OCI-LY3 (cell line): Measurements from ENCODE around the gene AUTS2.

Experiments used
- H2AFZ ChIP-seq: fragments of 200-600, 300-600 bp; shearing (Covaris generic); 2 replicates; pipeline ENCODE4 v1.6.0; 2014; ENCODE audit warnings: antibody characterized with exemption, low read depth, low read length
- H3K27ac ChIP-seq: fragments of 200-600, 300-600 bp; sonication (generic); 2 replicates; pipeline ENCODE4 v1.5.1; 2014; ENCODE audit warnings: mild to moderate bottlenecking, low read length, moderate library complexity, mixed read lengths
- H3K27me3 ChIP-seq: fragments of 200-600, 300-600 bp; sonication (generic); 2 replicates; pipeline ENCODE4 v1.6.1; 2014; ENCODE audit warnings: low read depth, low read length, mixed read lengths
- H3K36me3 ChIP-seq: fragments of 200-600, 300-600 bp; sonication (generic); replicated peaks from 2 replicates; pipeline ENCODE3; 2014; ENCODE audit warnings: low read depth, low read length, mixed read lengths
- H3K4me1 ChIP-seq: fragments of 300-600, 200-600 bp; sonication (generic); 2 replicates; pipeline ENCODE4 v1.6.1; 2014; ENCODE audit warnings: low read length, mixed read lengths
- H3K4me2 ChIP-seq: fragments of 200-600, 300-600 bp; sonication (generic); 2 replicates; pipeline ENCODE4 v1.6.1; 2014; ENCODE audit warnings: low read length, mixed read lengths
- H3K4me3 ChIP-seq: fragments of 300-600, 200-600 bp; sonication (generic); 2 replicates; pipeline ENCODE4 v1.5.1; 2014; ENCODE audit warnings: antibody characterized with exemption, mild to moderate bottlenecking, low read length, moderate library complexity
- H3K79me2 ChIP-seq: fragments of 300-600, 200-600 bp; shearing (Covaris generic); 2 replicates; pipeline ENCODE4 v1.6.1; 2014; ENCODE audit warnings: mild to moderate bottlenecking, low read length, mixed read lengths
- H3K9ac ChIP-seq: fragments of 300-600, 200-600 bp; shearing (Covaris generic); 2 replicates; pipeline ENCODE4 v1.6.0; 2014; ENCODE audit warnings: mild to moderate bottlenecking, low read length, moderate library complexity
- H3K9me3 ChIP-seq: fragments of 200-600, 300-600 bp; shearing (Covaris generic); 2 replicates; pipeline ENCODE4 v1.6.1; 2014; ENCODE audit warnings: low read length, mixed read lengths; ENCODE audit not compliant: insufficient read depth
- H4K20me1 ChIP-seq: fragments of 200-600, 300-600 bp; sonication (generic); 2 replicates; pipeline ENCODE4 v1.6.1; 2016; ENCODE audit warnings: low read length, mixed read lengths; ENCODE audit not compliant: insufficient read depth
- CTCF ChIP-seq: fragments of 200-600, 300-600 bp; sonication (generic); IDR thresholded peaks from 2 replicates; pipeline ENCODE4 v1.5.1; 2014; ENCODE audit warnings: antibody characterized with exemption, low read length, low read depth
- EZH2phosphoT487 ChIP-seq: fragments of 200-600 bp; shearing (Covaris generic); IDR thresholded peaks from 2 replicates; pipeline ENCODE4 v1.6.1; 2018; ENCODE audit warnings: antibody characterized with exemption, mixed run types, low read depth

AUTS2 gene

GRCh38 chr7:70583965-70584883 is 985.9 kb downstream of the AUTS2 start:
- H4K20me1 ChIP-seq, result no peaks in the 10 kb centered on the region
- no peak overlapping the region for H3K27ac ChIP-seq
- H3K4me2 ChIP-seq, result no peak overlapping the region
- H3K36me3 ChIP-seq, result no peaks in the 10 kb centered on the region
- no peak for TF ChIP-seq CTCF
- no peak for TF ChIP-seq EZH2phosphoT487
- no peaks in the 10 kb centered on the region for H3K79me2 ChIP-seq
- H3K9me3 ChIP-seq, result no peaks in the 10 kb centered on the region
- H3K4me3 ChIP-seq, result no peak overlapping the region
- no peak overlapping the region for H2AFZ ChIP-seq
- H3K4me1 ChIP-seq, result no peaks in the 10 kb centered on the region
- H3K27me3 ChIP-seq, result no peaks in the 10 kb centered on the region
- H3K9ac ChIP-seq, result no peak overlapping the region

GRCh38 chr7:70585071-70585470 is 986.8 kb downstream of the AUTS2 start:
- TF ChIP-seq EZH2phosphoT487 (no peak), CTCF (no peak)
- Histone ChIP-seq H3K4me2 (no peak overlapping the region), H3K4me1 (no peaks in the 10 kb centered on the region), H3K36me3 (no peaks in the 10 kb centered on the region), H3K9me3 (no peaks in the 10 kb centered on the region), H3K27me3 (no peaks in the 10 kb centered on the region), H3K79me2 (no peaks in the 10 kb centered on the region), H2AFZ (no peak overlapping the region), H4K20me1 (no peaks in the 10 kb centered on the region), H3K27ac (no peak overlapping the region), H3K4me3 (no peak overlapping the region), H3K9ac (no peak overlapping the region)

DNA sequence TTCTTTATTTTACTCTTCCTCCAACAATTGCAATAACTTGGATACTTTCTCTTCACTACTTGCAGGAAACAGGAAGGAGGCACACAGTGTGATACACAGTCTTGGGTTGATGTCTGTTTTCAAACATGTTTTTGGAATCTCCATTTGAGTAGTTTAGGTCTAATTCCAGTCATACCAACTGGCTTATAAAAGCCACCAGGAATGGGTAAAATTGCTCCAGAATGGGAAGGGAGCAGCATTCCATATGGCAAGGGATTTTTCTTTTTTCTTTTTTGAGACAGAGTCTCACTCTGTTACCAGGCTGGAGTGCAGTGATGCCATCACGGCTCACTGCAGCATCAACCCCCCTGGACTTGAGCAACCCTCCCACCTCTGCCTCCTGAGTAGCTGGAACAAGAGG is 988.5 kb downstream of the AUTS2 start:
- H4K20me1 ChIP-seq, result no peaks in the 10 kb centered on the region
- no peak overlapping the region for H3K4me2 ChIP-seq

More for the DNA sequence above, 988.5 kb downstream of the AUTS2 start:
- Histone ChIP-seq H3K27ac (no peak overlapping the region), H3K9ac (no peak overlapping the region), H3K4me1 (no peaks in the 10 kb centered on the region), H2AFZ (no peak overlapping the region), H3K4me3 (no peak overlapping the region), H3K79me2 (no peaks in the 10 kb centered on the region), H3K27me3 (no peaks in the 10 kb centered on the region), H3K9me3 (no peaks in the 10 kb centered on the region), H3K36me3 (no peaks in the 10 kb centered on the region)
- TF ChIP-seq EZH2phosphoT487, result no peak
- TF ChIP-seq CTCF, result no peak
